Endothelial cell of umbilical vein (primary cell): ENCODE data around the gene ENAH.

Experiments
- CTCF ChIP-seq, 2 donors: IDR thresholded peaks; 1 replicate in 1 of 2; 2 replicates in 1 of 2; pipeline ENCODE4 v1.5.1; 2011; ENCODE audit warnings: low read length in 2 of 2, mild to moderate bottlenecking in 2 of 2, moderate library complexity in 2 of 2, control low read depth in 1 of 2, inconsistent platforms in 1 of 2, low read depth in 1 of 2; ENCODE audit not compliant: insufficient read depth in 1 of 2; ENCODE audit errors: extremely low read depth in 1 of 2
- GATA2 ChIP-seq: IDR thresholded peaks from 2 replicates; pipeline ENCODE4 v1.7.0; 2011; ENCODE audit warnings: low read depth, mild to moderate bottlenecking, moderate library complexity, mixed read lengths, low read length; ENCODE audit not compliant: insufficient read length, insufficient read depth
- POLR2A ChIP-seq: IDR thresholded peaks from 2 replicates; pipeline ENCODE4 v1.6.1; 2012; ENCODE audit warnings: low read depth, mild to moderate bottlenecking, control low read depth, low read length
- POLR2AphosphoS5 ChIP-seq: IDR thresholded peaks from 2 replicates; pipeline ENCODE4 v1.6.1; 2012; ENCODE audit warnings: low read depth, mild to moderate bottlenecking, control low read depth, low read length, moderate library complexity; ENCODE audit not compliant: insufficient read depth

DNA sequence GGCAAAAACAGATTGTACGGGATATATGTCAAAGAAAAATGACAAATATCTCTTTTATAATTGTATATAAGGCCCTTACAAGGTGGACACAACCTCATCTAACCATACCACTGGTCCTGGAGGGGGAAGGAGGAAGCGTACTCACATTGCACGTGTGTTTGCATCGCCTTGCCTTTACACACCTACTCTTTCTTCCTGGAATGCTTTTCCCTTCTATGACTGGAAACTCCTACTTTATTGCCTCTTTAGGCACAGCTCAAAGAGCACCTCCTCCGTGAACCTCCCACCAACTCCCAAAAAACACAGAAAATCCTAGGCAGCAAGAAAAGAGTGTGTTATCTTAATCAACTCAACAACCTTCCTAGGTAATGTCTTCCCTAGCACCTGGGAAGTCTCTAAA, 125.3 kb downstream of the ENAH start:
- TF ChIP-seq POLR2A (no peak), CTCF (IDR thresholded peaks at IDR 0.05; ENCODE audit: extremely low read depth in 1 of 2, insufficient read depth in 1 of 2, low read depth in 1 of 2, low read length in 2 of 2) (no peak), GATA2 (no peak), POLR2AphosphoS5 (no peak)
